Measurements from ENCODE around the gene RNF5.
"Not testable (repeated sequence)": the region's sequence is repeated elsewhere in the genome, so short reads cannot be mapped to it uniquely, and the experiment has no call there.

The RNF5 gene

DNA sequence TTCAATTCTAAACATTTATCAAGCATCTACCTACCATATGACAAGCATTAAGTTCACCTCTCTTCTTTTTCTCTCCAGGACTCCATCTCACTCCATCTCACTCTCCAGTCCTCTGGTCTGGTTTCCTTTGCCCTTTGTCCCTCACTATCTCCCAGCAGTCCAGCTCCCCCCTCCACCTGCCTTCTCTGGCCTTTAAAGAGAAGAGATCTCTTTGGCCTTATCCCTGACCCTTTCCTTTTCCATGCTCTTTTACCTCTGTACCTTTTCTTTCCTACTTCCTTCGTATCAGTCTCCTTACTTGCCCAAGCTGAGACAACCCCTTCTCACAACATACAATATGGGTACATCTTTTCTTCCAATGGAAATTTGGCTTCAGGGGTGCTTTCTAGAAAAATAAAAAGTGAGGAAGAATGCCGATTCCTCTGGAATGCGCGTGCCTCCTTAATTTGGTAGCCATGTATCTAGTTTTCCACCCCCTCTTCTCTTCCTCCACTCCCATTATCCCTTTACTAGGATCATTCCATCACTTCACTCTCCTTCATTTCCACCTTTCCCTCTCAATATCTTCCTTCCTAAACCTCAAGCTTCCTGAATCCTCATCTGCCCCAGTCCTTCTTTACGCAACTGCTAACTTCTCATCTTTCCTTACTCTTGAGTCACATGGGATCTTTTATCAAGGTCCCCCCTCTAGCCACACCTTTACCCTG is 1.6 kb upstream of the RNF5 start:
- DNase-seq: no peak

DNA sequence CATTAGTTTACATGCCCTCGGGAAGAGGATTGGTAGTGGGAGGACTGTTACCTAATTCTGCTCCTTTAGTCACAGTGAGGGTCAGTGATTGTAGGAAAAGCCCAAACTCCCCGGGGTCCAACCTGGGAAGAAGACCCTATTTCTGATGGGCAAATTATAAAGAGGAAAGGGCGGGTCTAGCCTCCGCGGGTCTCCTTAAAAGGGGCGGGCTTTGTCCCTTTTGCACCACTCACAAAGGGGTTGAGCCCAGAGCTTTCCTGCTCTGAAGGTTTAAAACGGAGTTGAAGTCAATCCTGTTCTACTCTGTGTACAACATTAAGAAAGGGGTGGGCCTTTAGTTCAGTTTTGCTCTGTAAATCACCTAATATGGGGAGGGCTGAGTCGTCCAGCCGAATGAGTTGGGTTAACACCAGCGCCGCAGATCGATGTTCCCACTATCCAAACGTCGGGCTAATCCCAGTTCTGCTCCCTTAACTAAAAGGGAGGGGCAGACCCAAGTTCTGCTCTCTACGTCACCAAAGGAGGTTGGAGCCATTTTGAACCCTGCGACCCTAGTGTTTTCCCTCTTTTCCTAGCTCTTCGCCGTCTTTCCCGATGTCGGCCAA is 920 bp upstream of the RNF5 start:
- no peak for DNase-seq

DNA sequence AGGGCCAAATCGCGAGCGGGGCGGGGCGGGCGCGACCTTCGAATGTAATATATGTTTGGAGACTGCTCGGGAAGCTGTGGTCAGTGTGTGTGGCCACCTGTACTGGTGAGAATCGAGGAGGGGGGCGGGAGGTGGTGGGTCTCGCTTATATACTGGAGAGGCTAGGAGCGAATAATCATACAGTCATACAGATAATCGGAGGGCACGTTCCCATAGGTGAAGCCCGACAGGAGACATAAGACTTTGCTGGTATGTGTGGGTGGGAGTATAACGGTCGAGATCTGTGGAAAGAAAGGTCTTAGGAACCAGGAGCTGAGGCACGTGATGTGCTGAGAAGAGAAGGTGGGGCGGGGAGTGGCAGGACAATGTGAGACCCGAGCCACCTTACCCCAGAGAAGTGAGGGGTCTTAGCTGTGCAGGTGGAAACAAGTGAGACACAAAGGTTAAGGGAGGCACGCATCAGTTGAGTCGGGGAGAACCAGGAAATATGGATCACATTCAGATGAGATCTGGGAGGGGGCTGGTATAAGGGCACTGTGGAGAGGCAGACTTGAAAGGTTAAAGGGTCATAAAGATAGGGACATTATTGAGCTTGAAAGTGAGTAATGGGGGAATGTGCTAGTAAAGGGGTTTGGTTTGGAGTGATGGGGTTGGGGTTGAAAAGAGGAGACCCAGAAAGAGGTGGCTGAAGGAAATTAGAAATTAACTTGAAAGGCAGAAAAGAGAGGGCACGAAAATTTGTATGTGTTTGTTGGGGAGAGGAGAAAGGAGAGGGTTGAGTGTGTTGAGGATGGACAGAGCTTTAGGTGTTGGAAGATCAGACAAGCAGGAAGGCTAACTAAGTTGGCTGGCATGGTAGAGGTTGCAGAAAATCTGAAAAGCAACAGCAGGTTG is 589 bp downstream of the RNF5 start:
- DNase-seq: no peak

DNA sequence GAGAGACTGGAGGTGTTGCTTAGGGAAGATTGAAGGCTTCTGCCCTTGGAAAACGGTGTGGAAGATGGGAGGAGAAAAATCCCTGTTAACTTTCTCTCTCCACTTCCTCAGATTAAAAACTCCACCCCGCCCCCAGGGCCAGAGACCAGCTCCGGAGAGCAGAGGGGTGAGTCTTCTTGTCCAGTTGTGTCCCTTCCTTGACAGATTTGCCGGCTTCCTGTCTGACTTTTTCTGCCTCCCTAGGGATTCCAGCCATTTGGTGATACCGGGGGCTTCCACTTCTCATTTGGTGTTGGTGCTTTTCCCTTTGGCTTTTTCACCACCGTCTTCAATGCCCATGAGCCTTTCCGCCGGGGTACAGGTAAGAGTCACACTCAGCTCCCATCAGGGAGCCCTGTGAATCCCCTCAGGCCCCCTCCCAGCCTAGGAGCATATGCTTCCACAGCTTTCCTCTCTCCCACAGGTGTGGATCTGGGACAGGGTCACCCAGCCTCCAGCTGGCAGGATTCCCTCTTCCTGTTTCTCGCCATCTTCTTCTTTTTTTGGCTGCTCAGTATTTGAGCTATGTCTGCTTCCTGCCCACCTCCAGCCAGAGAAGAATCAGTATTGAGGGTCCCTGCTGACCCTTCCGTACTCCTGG is 1.7 kb downstream of the RNF5 start:
- no peak for DNase-seq

DNA sequence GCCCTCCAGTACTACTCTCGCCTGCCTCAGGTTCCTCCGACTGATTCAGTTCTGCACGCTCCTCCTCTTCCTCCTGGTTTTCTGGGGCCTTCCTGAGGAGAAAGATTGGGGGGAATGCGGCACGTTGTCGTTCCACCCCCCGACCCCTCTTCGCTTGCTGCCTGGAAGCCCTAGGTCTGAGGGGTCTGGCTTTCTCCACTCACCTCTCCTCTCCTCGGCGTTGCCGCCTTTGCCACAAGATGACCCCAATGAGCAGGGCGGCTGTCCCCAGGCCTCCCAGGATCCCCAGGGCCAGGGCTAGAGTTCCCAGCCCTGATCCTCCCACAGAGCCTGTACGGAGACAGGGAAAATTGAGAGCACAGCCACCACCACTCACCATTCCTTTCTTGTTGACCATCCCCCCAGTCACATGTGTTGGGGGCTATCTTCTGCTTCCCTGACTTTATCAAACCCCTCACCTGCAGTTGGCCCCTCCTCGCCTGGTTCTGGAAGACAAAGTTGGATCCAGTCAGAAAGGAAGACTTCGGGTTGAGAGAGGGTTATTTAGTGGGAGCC is 3.0 kb downstream of the RNF5 start:
- DNase-seq: no peak

DNA sequence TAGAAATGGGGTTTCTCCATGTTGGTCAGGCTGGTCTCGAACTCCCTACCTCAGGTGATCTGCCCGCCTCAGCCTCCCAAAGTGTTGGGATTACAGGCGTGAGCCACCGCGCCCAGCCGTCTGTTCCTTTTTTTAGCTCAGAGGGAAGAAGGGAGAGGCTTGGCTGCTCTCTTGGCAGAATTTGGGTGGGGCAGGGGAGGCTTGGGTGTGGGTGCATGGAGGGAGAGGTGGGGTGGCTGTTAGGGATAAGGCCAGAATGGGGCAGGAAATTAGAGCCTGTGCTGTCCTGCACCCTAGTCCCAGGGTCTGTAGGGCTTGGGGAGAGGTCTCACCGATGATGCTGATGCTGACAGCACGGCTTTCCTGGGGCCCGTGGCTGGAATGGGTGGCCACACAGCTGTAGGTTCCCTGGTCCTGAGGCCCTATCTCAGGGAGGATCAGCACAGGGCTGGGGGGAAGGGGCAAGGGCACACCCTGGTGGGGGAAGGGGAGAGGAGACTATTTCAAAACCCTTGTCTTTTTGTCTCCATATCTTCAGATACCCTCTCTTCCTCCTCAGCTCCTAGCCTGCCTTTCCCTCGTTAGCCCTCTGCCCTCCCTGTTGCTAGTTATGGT is 3.8 kb downstream of the RNF5 start:
- no peak for DNase-seq

DNA sequence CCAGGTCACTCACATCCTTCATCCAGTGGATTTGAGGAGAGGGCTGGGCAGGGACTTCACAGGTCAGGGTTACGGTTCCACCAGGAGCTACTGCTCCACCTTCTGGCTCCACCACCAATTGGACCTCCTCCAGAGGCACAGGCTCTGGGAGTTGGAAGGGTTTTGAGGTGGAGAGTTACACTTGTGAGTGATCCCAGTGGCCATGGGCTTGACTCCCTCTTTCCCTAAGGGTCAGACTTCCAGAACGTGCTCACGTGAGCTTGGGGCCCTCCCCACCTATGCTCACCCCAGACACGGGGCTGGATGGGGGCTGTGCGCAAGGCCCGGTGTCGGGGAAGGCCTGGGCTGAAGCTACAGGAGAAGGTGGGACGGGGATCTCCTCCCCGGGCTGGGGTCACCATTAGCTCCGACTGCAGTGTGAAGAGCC is 4.4 kb downstream of the RNF5 start:
- no peak for DNase-seq

DNA sequence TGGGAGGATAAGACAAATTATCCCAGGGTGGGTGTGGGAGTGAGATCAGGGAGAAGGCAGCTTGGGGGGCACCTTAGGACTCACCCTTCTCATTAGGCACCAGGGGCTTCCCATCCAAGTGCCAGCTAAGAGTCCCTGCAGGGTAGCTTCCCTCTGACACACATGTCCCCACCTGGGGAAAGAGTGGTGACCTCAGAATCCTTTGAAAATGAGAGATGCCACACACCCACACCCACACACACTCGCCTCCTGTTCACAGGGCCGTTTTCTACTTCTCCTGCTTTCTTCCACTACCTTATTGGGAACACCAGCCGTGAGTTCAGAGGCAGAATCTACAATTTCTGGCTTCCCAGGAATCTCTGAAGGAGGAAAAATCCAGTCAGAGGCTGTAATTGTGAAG is 4.8 kb downstream of the RNF5 start:
- DNase-seq: no peak

DNA sequence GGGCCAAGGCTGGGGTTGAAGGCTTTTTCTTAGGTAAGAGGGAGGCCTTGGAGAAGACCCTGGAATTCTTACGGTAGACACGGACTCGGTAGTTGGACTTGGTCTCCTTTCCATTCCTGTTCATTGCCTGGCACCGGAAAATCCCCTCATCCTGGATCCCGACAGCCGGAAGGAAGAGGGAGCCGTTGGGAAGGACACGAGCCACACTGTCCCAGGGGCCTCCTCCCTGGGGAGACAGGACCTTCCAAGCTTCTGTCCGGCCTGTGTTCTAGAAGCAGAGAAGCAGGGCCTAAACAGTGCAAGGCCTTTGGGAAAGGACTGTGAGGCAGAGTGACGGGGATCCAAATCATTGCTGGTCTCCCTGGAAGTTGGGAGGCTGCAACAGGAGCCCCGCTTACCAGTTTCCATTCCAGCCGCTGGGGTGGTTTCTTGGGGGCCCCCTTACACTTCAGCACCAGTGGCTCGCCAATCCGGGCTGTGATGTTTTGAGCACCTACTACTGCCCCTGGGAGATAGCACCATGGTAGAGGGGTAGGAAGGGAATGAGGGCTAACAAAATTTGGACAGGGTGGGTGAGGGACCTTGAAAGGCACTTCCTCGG is 5.4 kb downstream of the RNF5 start:
- DNase-seq: no peak

DNA sequence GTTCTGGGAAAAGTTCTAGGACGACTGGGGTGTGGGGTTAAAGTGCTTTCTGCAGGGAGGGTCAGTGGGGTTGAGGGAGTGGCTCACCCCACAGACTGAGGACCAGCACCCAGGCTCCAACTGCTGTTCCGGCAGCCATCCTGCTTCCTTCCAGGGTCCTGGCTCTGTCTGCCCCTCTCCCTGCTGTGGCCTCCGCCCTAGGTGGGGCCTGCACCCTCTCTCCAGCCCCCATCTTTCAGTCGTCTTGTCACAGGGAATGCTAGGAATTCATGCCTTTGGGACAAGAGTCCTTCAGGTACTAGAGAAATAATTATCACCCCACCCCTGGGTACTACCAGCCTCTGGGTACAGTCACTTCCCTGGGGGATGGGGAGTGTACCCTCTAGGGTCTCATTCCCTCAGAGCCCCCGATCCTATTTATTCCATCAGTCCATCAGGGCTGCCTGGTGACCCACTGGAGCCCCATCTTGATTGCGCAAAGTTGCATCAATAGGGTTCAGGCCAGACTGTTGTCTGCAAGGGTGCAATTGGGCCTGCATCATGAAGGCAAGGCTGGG is 6.0 kb downstream of the RNF5 start, which contains the start of gene AGER:
TSS of gene AGER (minus strand) at position 170 of the 557 bp plus-strand sequence. CDS start at position 139, 31 bp downstream.
- no peak for DNase-seq

DNA sequence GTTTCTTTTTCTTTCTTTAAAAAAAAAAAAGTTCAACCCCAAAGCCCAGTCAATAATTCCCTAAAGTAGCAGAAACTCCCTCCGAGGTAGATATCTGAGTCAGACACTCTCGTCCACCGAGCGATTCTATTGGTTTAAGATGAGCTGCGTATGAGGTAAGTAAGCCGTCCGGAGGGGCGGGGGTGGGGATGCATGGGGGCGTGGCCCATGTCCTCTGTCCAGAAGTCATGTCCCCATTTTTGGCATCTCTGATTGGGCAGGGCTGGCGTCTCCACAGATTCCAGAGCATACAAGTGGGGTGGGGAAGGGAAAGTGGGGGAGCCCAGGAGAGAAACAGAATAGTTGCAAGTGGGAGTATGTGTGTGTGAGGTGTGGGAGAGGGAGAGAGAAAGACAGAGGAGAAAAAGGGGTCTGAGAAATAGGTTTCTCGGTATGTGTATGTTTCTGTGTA is 7.5 kb downstream of the RNF5 start:
- not testable (repeated sequence) for DNase-seq

DNA sequence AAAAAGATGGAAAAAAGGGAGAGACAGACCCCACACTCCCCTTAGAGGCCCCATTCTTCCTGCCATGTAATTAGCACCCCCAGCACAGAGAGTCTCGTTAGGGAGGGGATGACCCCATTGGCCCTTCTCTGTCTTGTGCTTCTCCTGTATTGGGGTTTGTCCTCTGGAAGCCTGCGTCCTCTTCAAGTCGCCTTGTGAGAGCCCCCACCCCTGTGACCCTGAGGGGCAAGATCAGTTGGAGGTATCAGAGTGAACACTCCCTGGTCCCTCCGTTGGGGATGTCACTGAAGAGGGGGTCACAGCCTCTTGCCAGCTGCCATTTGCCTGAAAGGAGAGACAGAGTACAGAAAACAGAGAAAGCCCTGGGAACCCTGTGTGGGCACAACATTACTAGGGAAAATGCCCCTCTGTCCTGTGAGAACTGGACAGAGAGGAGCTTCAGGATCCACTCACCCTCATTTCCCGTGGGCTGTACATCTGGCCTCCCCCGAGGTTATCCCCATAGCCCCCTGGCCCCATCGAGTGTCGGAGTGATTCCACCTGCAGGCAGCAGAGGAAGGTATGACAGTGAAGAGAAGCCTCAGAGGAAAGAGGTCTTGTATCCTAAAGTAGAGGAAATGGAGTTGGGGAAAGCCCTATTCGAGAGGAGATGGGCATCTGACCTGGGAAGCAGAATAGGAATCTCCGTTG is 8.1 kb downstream of the RNF5 start:
- not testable (repeated sequence) for DNase-seq

DNA sequence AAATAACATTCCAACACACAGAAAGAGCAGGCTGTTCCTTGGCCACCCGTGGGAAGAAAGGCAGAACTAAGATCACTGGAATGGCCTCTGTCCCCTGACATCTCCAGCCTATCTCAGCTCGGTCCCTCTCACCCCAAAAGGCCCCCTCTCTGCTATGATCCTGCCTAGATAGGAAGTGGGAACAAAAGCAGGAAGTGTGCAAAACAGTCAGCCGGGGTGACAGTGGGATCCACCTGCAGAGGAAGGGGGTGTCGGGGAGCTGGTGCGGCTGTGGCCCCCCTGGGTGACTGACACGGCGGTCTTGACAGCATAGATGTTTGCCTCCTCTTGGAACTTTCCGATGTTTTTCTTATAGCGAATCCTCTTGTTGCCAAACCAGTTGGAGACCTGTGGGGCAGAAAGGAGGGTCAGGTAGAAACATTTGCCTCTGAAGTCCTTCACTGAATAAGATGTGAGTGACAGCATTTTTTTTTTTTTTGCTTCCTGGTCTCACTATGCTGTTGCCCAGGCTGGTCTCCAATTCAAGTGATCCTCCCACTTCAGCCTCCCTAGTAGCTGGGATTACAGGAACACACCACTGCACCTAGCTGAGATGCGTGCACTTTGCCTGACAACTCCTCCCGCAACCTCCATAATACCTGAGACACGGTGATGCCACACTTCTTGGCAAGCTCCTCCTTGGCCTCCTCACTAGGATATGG is 9.0 kb downstream of the RNF5 start:
- no peak for DNase-seq

DNA sequence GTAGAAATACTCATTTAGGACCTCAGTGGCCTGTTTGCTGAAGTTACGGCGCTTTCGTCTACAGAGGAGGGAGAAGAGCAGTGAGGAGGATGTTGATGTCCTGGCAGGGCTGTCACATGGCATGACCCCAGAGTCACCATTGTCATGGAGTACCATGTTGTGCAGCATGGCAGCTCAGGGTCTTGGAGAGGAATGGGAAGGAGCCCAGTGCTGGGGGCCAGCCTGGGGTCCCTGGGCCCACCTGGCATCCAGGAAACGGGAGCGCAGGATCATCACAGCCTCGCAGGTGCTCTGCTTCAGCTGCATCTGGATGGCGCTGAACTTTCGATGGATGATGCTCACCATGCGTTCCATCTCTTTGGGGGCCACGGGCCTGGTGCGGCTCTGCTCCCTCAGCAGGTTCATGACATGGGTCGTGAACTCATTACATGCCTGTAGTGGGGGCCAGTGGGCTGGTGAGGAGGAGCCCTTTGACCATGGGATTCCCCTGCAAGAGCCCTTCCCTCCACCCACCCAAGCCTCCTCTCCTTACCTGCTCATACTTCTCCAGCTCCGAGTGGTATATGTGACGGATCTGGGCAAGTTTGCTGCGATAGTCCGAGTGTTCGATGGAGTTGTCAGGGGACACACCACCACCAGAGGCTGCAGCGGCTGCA is 9.6 kb downstream of the RNF5 start:
- DNase-seq: not testable (repeated sequence)

DNA sequence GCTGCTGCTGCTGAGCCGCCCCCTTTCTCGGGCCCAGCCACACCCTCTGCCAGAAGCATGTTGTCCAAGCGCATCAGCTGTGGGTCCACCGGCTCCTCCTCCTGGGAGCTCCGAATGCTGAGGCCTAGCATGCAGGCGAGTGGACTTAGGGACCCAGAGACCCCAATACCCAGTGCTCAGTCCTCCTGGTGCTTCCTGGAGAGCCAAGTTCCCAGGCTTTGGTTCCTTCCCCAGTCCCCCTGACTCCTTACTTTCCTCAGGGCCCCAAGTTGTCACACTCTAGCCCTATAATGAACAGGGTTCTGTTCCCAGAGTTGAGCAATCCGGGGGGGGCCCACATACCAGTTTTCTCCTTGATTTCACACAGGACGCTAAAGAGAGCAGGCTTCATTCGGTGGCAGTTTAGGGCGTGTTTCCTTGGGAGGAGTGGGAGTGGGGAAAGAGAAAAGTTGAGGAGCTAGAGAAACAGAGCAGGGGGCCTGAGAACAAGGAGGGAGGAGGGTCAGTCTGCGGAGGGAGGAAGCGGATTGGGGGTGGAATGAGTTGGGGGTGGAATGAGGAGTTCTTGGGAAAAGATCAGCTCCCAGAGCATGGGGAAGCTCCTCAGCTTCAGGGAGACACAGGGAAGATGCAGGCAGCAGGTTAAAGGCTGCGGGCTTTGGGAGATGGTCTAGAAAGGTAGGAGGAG is 10.3 kb downstream of the RNF5 start:
- DNase-seq: no peak

DNA sequence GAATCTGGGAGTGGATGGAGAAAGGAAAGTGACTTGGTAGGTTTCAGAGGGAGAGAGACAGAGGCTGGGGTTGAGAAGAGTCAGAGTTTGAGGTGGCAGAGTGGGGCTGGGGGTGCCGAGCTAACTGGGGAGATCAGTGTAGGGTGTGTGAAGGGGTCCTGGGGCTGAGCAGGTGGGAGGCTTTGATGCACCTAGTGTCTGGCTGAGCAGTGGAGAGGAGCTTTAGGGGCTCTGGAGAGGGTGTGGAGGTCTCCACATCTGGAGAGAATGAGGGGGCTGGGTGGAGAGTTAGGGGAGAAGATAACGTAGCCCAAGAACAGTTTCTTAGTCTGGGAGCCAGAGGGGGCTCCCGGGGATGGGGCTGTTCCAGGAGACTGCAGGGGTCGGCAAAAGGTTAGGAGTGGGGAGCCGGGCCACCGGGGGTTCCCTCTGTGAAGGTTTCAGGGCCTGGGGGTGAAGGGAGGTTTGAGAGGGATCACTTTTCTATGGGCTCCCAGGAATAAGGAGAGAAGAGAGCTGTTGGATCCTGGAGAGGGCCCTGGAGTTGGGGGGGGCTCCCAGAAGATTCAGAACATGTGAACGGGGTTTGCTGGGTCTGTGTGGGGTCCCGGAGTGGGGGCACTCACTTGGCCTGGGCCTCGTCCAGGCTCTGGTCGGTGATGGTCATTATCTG is 11.0 kb downstream of the RNF5 start:
- DNase-seq: no peak

DNA sequence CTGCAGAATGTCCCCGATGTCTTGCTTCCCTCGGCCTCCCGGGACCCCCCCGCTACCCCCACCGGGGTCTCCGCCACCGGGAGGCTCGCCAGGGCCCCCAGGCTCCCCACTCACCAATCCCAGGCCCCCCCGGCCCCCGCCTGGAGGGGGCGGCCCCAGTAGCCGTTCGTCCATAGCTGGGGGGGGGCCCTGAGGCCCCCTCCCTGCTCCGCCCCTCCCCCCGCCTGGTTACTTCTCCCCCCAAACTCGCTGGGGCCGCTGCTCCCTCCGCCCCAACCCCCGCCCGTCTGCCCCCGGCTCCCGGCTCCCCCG is 11.5 kb downstream of the RNF5 start:
- DNase-seq: no peak

DNA sequence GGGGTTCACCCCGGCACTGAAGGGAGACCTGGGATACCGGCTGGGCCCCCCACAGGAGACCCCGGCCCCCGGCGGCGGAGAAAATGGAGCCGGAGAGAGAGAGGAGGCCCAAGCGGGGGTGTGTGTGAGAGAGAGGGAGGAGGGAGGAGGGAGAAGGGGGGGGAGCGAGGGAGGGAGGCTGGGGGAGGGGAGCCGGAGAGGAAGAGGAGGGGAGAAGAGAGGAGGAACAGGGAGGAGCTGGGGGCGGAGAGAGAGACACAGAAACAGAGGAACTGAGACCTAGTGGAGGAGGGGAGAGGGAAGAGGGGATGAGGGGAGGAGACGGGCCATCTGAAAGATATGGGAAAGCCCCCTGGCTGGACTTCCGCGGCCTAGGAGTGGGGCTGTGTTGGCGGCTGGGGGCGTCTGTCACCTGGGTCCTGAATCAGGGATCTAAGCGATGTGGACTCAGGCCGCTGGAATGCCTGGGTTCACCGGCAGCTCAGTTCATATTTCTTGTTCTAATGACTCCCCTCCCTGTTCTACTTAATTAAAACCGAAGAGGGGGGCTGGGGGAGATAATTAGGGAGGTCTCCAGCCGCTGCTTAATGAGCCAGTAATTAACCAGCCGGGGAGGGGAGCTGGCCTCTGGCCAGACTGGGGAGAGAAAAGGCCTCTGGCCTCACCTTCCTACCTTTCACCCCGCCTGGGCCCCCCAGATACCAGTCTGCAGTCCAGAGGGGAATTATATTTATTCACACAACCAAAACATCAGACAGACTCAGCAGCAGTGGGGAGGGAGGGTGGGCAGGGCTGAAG is 12.0 kb downstream of the RNF5 start, which contains the start of gene PBX2:
TSS of gene PBX2 (minus strand) at position 149 of the 798 bp plus-strand sequence. CDS start 287 bp downstream, outside the sequence.
- DNase-seq: peak in 3 of 4 experiments; percentile 22 to 78 (median 68)

Data from activated naive CD4-positive, alpha-beta T cell (primary cell).